Measurements from ENCODE around the gene OXSR1.
"Not testable (repeated sequence)": the region's sequence is repeated elsewhere in the genome, so short reads cannot be mapped to it uniquely, and the experiment has no call there.

OXSR1 gene

DNA sequence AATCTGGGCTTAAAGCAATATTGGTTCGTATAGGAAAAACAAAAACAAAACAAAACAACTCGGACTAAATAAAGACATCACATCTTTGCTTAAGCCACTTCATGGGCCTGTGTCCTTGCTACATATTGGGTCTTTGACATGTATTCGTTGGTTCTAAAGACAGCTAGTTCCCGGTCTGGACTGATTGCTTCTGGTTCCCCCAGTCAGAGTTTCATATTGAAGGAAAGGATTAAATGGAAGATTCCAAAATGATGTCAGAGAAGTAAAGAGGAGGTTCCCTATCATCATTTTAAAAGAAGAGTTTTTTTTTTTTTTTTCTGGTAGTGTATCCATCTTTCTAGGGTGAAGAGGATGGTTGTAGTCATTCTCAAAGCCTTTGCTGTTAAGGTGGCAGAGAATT, 2.3 kb downstream of the OXSR1 start:
- no peak for DNase-seq (ENCODE audit: low read depth)

- no peak for DNase-seq (ENCODE audit: low read depth)
Measured at GRCh38 chr3:38168151-38169026, 3.1 kb downstream of the OXSR1 start.

GRCh38 chr3:38169027-38169317, 3.6 kb downstream of the OXSR1 start:
- DNase-seq (ENCODE audit: low read depth), result no peak

DNA sequence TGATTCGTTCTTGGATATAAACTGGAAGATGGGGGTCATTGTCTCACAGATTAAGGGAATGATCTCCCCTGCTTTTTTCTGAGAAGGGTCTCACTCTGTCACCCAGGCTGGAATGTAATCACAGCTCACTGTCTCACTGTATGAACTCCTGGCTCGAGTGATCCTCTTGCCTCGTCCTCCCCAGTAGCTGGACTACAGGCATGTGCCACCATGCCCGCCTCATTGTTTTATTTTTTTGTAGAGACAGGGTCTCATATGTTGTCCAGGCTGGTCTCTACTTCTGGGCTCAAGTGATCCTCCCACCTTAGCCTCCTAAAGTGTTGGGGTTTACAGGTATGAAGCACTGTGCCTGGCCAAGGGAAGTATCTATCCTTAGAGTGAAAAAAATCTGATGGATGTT, 5.4 kb downstream of the OXSR1 start:
- DNase-seq (ENCODE audit: low read depth), result no peak

GRCh38 chr3:38171622-38172021, 6.3 kb downstream of the OXSR1 start:
- no peak for DNase-seq (ENCODE audit: low read depth)

- no peak for DNase-seq (ENCODE audit: low read depth)
Measured at GRCh38 chr3:38173834-38174418, 8.6 kb downstream of the OXSR1 start.

DNA sequence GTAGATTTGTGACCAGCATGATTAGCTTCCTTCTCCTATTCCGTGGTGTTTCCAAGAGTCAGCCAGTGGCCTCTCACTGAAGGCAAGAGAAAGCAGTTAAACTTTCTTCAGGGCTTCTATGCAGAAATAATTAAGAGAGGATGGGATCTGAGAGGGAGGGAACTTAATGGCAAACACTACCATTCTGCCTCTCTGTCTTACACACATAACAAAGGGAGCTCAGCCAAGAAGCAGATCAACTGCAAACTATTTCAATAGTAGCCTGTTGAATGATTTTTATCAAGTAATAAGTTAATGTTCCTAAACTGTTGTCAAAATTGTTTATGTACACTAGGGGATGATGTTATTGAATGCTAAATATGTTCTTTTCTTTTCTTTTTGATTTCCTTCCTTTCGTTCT, 11.8 kb downstream of the OXSR1 start:
- DNase-seq (ENCODE audit: low read depth), result no peak

- DNase-seq (ENCODE audit: low read depth), result no peak
Measured at GRCh38 chr3:38186781-38187180, 21.4 kb downstream of the OXSR1 start.

DNA sequence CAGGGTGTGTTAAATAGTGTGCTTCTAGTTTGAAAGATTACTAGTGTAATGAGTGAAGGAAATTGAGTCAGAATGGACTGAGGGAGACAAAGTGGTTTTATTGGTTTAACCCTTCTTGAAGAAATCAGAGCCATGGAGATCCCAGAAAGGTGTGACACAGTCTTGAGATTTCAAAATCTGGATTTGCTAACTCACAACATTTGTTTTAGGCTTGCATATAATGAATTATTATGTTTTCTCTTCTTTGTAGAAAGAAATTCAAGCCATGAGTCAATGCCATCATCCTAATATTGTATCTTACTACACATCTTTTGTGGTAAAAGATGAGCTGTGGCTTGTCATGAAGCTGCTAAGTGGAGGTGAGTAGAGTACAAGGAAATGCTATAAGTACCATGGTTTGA, 25.1 kb downstream of the OXSR1 start:
- DNase-seq (ENCODE audit: low read depth), result no peak

GRCh38 chr3:38202931-38203330, 37.6 kb downstream of the OXSR1 start:
- DNase-seq (ENCODE audit: low read depth), result not testable (repeated sequence)

DNA sequence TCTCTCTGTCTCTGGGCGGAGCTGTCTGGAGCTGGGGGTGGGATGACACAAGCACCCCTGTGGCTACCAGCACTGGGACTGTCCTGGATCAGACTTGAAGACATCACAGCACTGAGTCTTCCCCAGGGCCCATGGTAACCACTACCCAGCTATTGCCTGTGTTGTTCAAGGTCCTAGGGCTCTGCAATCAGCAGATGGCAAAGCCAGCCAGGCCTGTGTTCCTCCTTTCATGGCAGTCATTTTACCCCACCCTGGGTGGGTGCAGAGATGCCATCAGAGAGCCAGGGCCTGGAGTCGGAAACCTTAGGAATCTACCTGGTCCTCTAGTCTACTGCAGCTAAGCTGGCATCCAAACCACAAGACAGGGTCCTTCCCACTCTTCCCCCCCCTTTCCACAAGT, 38.4 kb downstream of the OXSR1 start:
- DNase-seq (ENCODE audit: low read depth), result no peak

GRCh38 chr3:38204599-38205471, 39.5 kb downstream of the OXSR1 start:
- DNase-seq (ENCODE audit: low read depth), result no peak

DNA sequence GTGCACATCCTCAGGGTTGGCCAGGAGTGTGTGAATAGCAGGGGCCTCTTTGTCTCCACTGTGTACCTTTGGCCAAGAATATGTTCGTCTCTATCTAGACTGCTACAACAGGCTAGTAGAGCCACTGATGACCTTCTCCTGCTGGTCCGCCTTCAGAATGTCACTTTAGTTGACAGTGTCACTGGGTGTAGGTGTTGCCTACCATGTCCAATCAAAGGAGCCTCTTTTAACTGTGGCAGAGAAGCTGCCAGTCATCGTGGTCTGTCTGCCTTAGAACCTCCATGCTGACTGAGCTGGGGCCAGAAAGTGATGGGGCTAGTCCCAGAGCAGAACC, 40.1 kb downstream of the OXSR1 start:
- no peak for DNase-seq (ENCODE audit: low read depth)

GRCh38 chr3:38207254-38208003, 42.1 kb downstream of the OXSR1 start:
- DNase-seq (ENCODE audit: low read depth), result no peak

GRCh38 chr3:38210141-38210757, 44.9 kb downstream of the OXSR1 start:
- DNase-seq (ENCODE audit: low read depth), result no peak

GRCh38 chr3:38212141-38212540, 46.8 kb downstream of the OXSR1 start:
- DNase-seq (ENCODE audit: low read depth), result no peak

GRCh38 chr3:38214560-38214959, 49.2 kb downstream of the OXSR1 start:
- DNase-seq (ENCODE audit: low read depth), result no peak

- no peak for DNase-seq (ENCODE audit: low read depth)
Measured at GRCh38 chr3:38219609-38220197, 54.4 kb downstream of the OXSR1 start.

DNA sequence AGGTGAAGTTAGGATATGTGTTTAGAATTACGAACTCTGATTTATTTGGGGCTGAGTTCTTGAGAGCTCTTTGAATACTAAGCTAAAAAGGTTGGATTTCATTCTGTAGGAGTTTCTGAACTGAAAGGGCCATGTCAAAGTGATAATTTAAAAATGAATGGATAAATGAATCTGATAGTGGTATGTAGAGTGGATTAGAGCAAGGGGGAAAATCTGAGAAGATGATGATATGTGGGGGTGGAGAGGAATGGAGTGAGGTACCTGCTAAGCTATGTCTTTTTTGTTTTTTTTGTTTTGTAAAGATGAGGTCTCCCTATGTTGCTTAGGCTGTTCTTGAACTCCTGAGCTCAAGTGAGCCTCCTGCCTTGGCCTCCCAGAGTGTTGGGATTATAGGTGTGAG, 55.7 kb downstream of the OXSR1 start:
- no peak for DNase-seq (ENCODE audit: low read depth)

GRCh38 chr3:38222032-38222634, 56.8 kb downstream of the OXSR1 start:
- DNase-seq (ENCODE audit: low read depth), result no peak

DNA sequence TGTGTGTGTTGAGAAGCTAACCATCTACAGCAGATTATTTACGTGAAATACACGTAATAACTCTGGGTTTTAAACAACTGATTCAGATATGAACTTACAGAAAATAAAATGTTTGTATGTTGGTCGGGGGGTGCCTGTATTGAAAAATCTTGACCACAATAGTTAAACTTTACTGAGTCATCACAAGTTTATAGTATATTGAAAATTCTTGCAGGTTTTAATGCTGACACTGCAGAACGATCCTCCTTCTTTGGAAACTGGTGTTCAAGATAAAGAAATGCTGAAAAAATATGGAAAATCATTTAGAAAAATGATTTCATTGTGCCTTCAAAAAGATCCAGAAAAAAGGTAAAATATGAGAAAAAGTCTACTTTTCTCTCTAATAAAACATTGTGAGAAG, 59.0 kb downstream of the OXSR1 start:
- DNase-seq (ENCODE audit: low read depth), result no peak

All from activated T-cell treated with anti-CD3 and anti-CD28 coated beads for 1 hour (primary cell).